Neural cell (in vitro differentiated cells): ENCODE data around the gene CLEC16A. TPM values are rescaled to one million over a fixed set of nuclear protein-coding genes. Genes with fewer than 3 reads are reported as not detected.

ENCODE experiments used
- H2AFZ ChIP-seq: fragments of 200-600, 300-800 bp; sonication (generic), shearing (Covaris generic); 2 replicates; pipeline ENCODE4 v1.6.0; 2014; ENCODE audit warnings: low read depth, mild to moderate bottlenecking, antibody characterized with exemption, low read length, moderate library complexity
- H3F3A ChIP-seq: fragments of 200-600 bp; shearing (Covaris generic); 2 replicates; pipeline ENCODE4 v1.6.1; 2016; ENCODE audit warnings: mild to moderate bottlenecking, moderate library complexity, mixed read lengths, antibody characterized with exemption, low read length; ENCODE audit not compliant: insufficient read depth, poor library complexity, severe bottlenecking
- H3K27ac ChIP-seq: fragments of 200-600, 300-800 bp; sonication (generic), shearing (Covaris generic); 2 replicates; pipeline ENCODE4 v1.5.1; 2014; ENCODE audit warnings: mild to moderate bottlenecking, low read length, moderate library complexity
- H3K27me3 ChIP-seq: fragments of 300-800, 200-600 bp; sonication (generic), shearing (Covaris generic); 2 replicates; pipeline ENCODE4 v1.6.0; 2014; ENCODE audit warnings: mild to moderate bottlenecking, low read depth, low read length, moderate library complexity; ENCODE audit not compliant: insufficient read depth
- H3K36me3 ChIP-seq: fragments of 300-800, 200-600 bp; sonication (generic), shearing (Covaris generic); 2 replicates; pipeline ENCODE4 v1.5.1; 2014; ENCODE audit warnings: mild to moderate bottlenecking, antibody characterized with exemption, low read length, moderate library complexity; ENCODE audit not compliant: insufficient read depth
- H3K4me2 ChIP-seq: fragments of 300-800, 200-600 bp; sonication (generic), shearing (Covaris generic); 2 replicates; pipeline ENCODE4 v1.6.0; 2014; ENCODE audit warnings: mild to moderate bottlenecking, low read length
- H3K4me3 ChIP-seq: fragments of 300-800, 200-600 bp; sonication (generic), shearing (Covaris generic); 2 replicates; pipeline ENCODE4 v1.5.1; 2014; ENCODE audit warnings: mild to moderate bottlenecking, low read length, moderate library complexity
- H3K79me2 ChIP-seq: fragments of 200-600 bp; shearing (Covaris generic); replicated peaks from 2 replicates; pipeline ENCODE4 v1.6.0; 2014; ENCODE audit warnings: mild to moderate bottlenecking, low read length, moderate library complexity; ENCODE audit not compliant: insufficient read depth
- H3K9ac ChIP-seq: fragments of 300-800, 200-600 bp; sonication (generic), shearing (Covaris generic); 2 replicates; pipeline ENCODE4 v1.6.1; 2016; ENCODE audit warnings: mild to moderate bottlenecking, low read length, mixed read lengths
- H3K9me2 ChIP-seq: fragments of 200-600 bp; shearing (Covaris generic); 2 replicates; pipeline ENCODE4 v1.6.1; 2016; ENCODE audit warnings: mild to moderate bottlenecking, low read length, mixed read lengths; ENCODE audit not compliant: insufficient read depth
- H3K9me3 ChIP-seq: fragments of 200-600, 300-800 bp; sonication (generic), shearing (Covaris generic); 2 replicates; pipeline ENCODE4 v1.6.1; 2016; ENCODE audit warnings: mild to moderate bottlenecking, mixed run types, low read length, moderate library complexity, mixed read lengths
- H4K20me1 ChIP-seq: fragments of 200-600 bp; shearing (Covaris generic); 2 replicates; pipeline ENCODE4 v1.6.1; 2016; ENCODE audit warnings: mild to moderate bottlenecking, mixed run types; ENCODE audit not compliant: insufficient read depth
- EP300 ChIP-seq: fragments of 450-650 bp; conservative IDR thresholded peaks from 2 replicates; pipeline ENCODE4 v1.6.1; 2014; ENCODE audit warnings: antibody characterized with exemption, mild to moderate bottlenecking, moderate library complexity; ENCODE audit not compliant: poor library complexity, severe bottlenecking
- EZH2 ChIP-seq: fragments of 200-600, 300-800 bp; shearing (Covaris generic), sonication (generic); IDR thresholded peaks from 2 replicates; pipeline ENCODE4 v1.6.1; 2014; ENCODE audit warnings: antibody characterized with exemption, low read length, borderline replicate concordance, mild to moderate bottlenecking; ENCODE audit not compliant: insufficient read depth, poor library complexity, severe bottlenecking
- MXI1 ChIP-seq: fragments of 450-650 bp; conservative IDR thresholded peaks from 2 replicates; pipeline ENCODE4 v1.6.1; 2014; ENCODE audit warnings: antibody characterized with exemption, mild to moderate bottlenecking; ENCODE audit not compliant: poor library complexity, severe bottlenecking
- POLR2AphosphoS5 ChIP-seq: IDR thresholded peaks from 2 replicates; pipeline ENCODE4 v1.6.1; 2012
- RAD21 ChIP-seq: fragments of 450-650 bp; conservative IDR thresholded peaks from 2 replicates; pipeline ENCODE4 v1.6.1; 2014; ENCODE audit warnings: antibody characterized with exemption, mild to moderate bottlenecking, moderate library complexity
- SMC3 ChIP-seq: fragments of 450-650 bp; conservative IDR thresholded peaks from 2 replicates; pipeline ENCODE4 v1.6.1; 2014; ENCODE audit warnings: antibody characterized with exemption, mild to moderate bottlenecking, moderate library complexity; ENCODE audit not compliant: poor library complexity
- TAF1 ChIP-seq: IDR thresholded peaks from 2 replicates; pipeline ENCODE4 v1.6.1; 2012; ENCODE audit warnings: low read depth
- polyA plus RNA-seq: library from polyadenylated mRNA; depleted of rRNA; stranded (reverse); fragments of >200 nt; gene quantifications from 2 replicates; pipeline ENCODE4 v1.2.3, GENCODE V29; 2014
- TF ChIP-seq, protein P1 (sequence below): fragments of 450-650 bp; IDR thresholded peaks from 2 replicates; pipeline ENCODE4 v1.5.1; 2014; ENCODE audit warnings: antibody characterized with exemption, mild to moderate bottlenecking, moderate library complexity; ENCODE audit not compliant: poor library complexity, severe bottlenecking
- TF ChIP-seq, protein P2 (sequence below): IDR thresholded peaks from 2 replicates; pipeline ENCODE4 v1.6.1; 2012; ENCODE audit warnings: borderline replicate concordance

CLEC16A gene
- polyA plus RNA-seq, 1 donor from 2014 or later = 11.1 TPM

DNA sequence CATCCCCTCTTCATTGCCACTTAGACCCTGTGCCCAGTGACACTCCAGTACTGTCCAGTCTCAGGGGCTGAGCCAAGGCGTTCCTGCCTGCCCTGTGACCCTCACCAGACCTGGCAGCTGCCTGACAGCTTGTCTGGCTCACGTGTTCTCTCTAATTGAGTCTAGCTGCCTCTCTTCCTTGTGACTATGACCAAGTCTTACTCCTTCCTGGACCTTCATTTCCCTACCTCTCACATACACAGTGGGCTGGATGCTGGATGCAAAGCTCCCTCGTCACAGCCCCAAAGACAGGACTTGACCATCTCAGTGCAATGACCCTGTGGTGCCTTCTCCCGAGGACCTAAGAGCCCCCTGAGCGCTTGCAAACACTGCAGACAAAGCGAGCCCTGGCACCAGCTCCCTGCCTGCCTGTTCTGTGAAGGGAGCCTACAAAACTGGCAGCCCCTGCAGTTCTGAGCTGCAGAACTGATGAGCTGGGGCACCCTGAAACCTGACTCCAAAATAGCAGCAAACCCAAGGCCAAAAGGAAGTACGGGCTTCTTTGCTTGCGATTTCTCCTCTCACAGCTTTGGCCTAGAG is 3.8 kb upstream of the CLEC16A start:
- Histone ChIP-seq H4K20me1 (no peaks in the 10 kb centered on the region), H3K36me3 (no peaks in the 10 kb centered on the region), H3K79me2 (peaks cover 18% of the 10 kb centered on the region), H3K9ac (peak overlapping the region; percentile 63), H3K27me3 (no peaks in the 10 kb centered on the region), H3K9me3 (no peaks in the 10 kb centered on the region), H3K4me2 (peak overlapping the region; percentile 88), H2AFZ (no peak overlapping the region), H3K27ac (no peak overlapping the region), H3K9me2 (no peaks in the 10 kb centered on the region), H3K4me3 (peak overlapping the region; percentile 77), H3F3A (no peaks in the 10 kb centered on the region)
- TF ChIP-seq, protein P1, sequence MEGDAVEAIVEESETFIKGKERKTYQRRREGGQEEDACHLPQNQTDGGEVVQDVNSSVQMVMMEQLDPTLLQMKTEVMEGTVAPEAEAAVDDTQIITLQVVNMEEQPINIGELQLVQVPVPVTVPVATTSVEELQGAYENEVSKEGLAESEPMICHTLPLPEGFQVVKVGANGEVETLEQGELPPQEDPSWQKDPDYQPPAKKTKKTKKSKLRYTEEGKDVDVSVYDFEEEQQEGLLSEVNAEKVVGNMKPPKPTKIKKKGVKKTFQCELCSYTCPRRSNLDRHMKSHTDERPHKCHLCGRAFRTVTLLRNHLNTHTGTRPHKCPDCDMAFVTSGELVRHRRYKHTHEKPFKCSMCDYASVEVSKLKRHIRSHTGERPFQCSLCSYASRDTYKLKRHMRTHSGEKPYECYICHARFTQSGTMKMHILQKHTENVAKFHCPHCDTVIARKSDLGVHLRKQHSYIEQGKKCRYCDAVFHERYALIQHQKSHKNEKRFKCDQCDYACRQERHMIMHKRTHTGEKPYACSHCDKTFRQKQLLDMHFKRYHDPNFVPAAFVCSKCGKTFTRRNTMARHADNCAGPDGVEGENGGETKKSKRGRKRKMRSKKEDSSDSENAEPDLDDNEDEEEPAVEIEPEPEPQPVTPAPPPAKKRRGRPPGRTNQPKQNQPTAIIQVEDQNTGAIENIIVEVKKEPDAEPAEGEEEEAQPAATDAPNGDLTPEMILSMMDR = no peak
- no peak for TF ChIP-seq SMC3
- TF ChIP-seq RAD21 = no peak
- no peak for TF ChIP-seq EP300
- TF ChIP-seq POLR2AphosphoS5 = no peak
- TF ChIP-seq, protein P2, sequence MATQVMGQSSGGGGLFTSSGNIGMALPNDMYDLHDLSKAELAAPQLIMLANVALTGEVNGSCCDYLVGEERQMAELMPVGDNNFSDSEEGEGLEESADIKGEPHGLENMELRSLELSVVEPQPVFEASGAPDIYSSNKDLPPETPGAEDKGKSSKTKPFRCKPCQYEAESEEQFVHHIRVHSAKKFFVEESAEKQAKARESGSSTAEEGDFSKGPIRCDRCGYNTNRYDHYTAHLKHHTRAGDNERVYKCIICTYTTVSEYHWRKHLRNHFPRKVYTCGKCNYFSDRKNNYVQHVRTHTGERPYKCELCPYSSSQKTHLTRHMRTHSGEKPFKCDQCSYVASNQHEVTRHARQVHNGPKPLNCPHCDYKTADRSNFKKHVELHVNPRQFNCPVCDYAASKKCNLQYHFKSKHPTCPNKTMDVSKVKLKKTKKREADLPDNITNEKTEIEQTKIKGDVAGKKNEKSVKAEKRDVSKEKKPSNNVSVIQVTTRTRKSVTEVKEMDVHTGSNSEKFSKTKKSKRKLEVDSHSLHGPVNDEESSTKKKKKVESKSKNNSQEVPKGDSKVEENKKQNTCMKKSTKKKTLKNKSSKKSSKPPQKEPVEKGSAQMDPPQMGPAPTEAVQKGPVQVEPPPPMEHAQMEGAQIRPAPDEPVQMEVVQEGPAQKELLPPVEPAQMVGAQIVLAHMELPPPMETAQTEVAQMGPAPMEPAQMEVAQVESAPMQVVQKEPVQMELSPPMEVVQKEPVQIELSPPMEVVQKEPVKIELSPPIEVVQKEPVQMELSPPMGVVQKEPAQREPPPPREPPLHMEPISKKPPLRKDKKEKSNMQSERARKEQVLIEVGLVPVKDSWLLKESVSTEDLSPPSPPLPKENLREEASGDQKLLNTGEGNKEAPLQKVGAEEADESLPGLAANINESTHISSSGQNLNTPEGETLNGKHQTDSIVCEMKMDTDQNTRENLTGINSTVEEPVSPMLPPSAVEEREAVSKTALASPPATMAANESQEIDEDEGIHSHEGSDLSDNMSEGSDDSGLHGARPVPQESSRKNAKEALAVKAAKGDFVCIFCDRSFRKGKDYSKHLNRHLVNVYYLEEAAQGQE = no peak
- TF ChIP-seq MXI1 = no peak
- no peak for TF ChIP-seq EZH2
- TF ChIP-seq TAF1 = no peak

DNA sequence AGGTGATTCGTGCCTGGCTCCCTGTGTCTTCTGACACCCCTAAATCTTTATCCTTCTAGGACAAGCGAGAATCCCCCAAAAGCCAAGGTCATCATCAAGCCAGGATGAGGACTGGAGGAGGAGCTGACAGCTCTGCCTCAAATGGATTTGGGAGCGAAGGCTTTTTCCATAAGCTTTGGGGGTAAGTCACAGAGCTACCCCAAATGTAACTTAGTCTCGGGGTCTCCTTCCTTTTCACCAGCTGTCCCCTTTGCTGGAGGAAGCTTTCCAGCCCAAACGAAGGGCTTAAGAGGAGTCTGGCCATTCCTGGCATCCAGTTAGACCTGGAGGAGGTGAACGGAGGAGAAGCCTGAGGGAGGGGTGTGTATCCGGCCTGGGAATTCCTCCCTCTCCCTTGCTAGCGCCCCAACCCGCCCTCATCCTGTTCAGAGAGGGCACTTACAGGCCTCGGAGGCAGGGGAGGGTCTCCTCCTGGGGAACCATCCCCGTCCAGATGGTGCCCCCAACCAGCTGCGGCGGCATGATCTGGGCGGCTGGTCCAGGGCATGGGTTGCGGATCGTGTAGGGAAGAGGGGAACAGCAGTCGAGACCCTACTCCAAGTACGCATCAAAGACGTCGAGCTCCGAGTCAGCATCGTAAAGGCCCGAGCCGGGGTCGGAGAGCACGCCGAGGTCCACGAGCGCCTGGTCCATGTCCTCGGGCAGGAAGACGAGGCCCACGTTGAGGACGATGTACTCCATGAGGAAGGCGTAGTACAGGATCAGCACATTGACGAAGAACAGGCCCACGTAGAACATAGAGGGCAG is 3.0 kb upstream of the CLEC16A start:
- Histone ChIP-seq H3K79me2 (peaks cover 26% of the 10 kb centered on the region), H4K20me1 (no peaks in the 10 kb centered on the region), H3K4me3 (peak overlapping the region; percentile 77), H3K27ac (no peak overlapping the region), H2AFZ (no peak overlapping the region), H3K27me3 (no peaks in the 10 kb centered on the region), H3F3A (no peaks in the 10 kb centered on the region), H3K9ac (peak overlapping the region; percentile 63), H3K4me2 (peak overlapping the region; percentile 88), H3K9me3 (no peaks in the 10 kb centered on the region), H3K36me3 (no peaks in the 10 kb centered on the region), H3K9me2 (no peaks in the 10 kb centered on the region)
- TF ChIP-seq MXI1 = no peak
- no peak for TF ChIP-seq EZH2
- TF ChIP-seq, protein P1 = no peak
- TF ChIP-seq, protein P2 = no peak
